ENCODE measurements around the gene ZNHIT2.
"Not testable (repeated sequence)": the region's sequence is repeated elsewhere in the genome, so short reads cannot be mapped to it uniquely, and the experiment has no call there.

ZNHIT2 gene

DNA sequence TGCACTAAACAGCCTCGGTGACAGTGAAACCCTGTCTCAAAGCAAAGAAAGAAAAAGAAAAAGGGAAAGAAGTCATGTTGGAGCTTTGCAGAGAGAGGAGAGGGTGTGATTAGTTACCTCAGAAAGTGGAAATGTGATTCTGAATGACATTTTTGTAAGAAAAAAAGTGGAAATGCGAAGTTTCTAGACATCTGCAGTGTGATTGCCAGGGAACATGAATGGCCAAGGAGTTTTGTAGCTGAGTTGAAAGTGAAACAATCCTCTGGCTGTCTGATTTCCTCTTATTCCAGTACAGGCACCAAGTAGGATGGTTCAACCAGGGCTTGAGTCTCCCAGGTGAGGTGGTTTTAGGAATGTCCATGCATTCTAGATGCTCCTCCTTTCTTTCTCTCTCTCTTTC is 34.6 kb upstream of the ZNHIT2 start:
- H3K9me3 ChIP-seq (replicated peaks in 1 of 11) = peaks cover 6 to 11% (median 8%) of the 10 kb centered on the region in 11 experiments
- H3K4me3 ChIP-seq = no peak overlapping the region
- no peak overlapping the region for H3K9ac ChIP-seq
- no peaks in the 10 kb centered on the region for H4K20me1 ChIP-seq
- H3K4me2 ChIP-seq = peak overlapping the region in 5 of 11 experiments; percentile 44 to 83 (median 72); a peak in 8 of 22 replicates
- no peak overlapping the region for H3K27ac ChIP-seq
- H3K27me3 ChIP-seq = no peaks in the 10 kb centered on the region
- TF ChIP-seq Cebpa-rat (IDR thresholded peaks at IDR 0.05) = no peak
- no peaks in the 10 kb centered on the region for H3K36me3 ChIP-seq
- H3K4me1 ChIP-seq = peaks cover 20 to 39% (median 30%) of the 10 kb centered on the region in 10 experiments; a peak in 18 of 20 replicates

DNA sequence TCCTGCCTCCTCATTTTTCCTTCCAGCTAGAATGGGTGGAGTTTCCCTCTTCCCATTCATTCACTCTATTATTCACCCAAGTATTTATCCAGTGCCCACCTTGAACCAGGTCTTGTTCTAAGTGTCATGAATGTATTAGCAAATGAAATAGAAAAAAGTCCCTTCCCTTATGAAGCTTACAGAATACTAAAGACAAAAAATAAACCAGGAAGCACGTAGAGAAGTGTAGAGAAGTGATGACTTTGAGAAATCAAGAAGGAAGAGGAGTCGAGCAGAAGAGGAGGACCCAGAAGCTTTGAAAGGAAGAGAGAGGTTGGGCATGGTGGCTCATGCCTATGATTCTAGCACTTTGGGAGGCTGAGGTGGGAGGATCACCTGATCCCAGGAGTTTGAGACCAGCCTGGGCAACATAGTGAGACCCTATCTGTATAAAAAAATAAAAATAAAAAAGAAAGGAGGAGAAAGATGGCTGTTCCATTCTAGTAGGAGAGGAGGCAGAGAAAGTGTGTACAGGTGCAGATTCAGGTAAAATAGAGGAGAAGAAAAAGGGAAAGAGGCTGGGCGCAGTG is 33.9 kb upstream of the ZNHIT2 start:
- H3K4me1 ChIP-seq = peaks cover 21 to 42% (median 31%) of the 10 kb centered on the region in 10 experiments
- peak overlapping the region in 1 of 11 experiments; percentile 34; a peak in 1 of 22 replicates for H3K9ac ChIP-seq
- peaks cover 13 to 18% (median 15%) of the 10 kb centered on the region in 11 experiments for H3K9me3 ChIP-seq (replicated peaks in 1 of 11)
- H3K27me3 ChIP-seq = no peaks in the 10 kb centered on the region
- H3K4me3 ChIP-seq = no peak overlapping the region
- no peaks in the 10 kb centered on the region for H4K20me1 ChIP-seq
- TF ChIP-seq Cebpa-rat (IDR thresholded peaks at IDR 0.05) = no peak
- peak overlapping the region in 3 of 11 experiments; percentile 39 to 57 (median 43); a peak in 4 of 22 replicates for H3K27ac ChIP-seq
- no peaks in the 10 kb centered on the region for H3K36me3 ChIP-seq
- peak overlapping the region in 9 of 11 experiments; percentile 16 to 83 (median 44); a peak in 14 of 22 replicates for H3K4me2 ChIP-seq

DNA sequence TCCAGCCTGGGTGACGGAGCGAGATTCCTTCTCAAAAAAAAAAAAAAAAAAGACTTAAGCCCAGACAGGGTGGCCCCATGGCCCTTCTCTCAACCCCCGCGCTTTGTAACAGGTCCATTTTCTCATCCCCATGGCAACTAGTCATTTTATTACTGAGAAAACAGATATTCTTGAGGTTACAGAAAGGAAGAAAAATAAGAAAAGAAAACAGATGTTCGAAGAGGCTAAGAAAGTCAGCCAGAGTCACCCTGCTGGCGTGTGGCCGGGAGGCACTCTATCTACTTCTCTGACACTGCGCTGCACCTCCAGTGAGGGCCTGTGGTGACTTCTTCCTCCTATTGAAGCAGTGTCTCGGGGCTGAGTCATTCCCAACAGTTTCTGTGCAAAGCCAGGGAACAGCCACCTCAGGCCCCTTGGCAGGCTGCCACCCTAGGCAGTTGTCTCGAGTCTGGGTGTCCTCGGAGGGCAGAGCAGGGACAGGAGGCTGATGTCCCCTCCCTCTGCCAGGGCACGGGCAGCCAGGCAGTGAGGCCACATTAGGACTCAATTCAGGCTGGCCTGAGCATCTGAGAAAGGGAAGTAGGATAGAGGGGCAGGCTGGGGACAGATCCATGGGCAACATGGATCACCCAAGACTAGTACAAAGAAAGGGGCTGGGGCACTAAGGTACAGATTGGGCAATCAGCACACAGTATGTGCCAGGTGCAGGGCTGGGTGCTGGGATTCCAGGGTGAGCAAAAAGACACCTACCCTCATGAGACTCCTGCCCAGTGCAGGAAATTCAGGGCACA is 33.2 kb upstream of the ZNHIT2 start:
- peaks cover 28 to 49% (median 34%) of the 10 kb centered on the region in 10 experiments for H3K4me1 ChIP-seq
- peak overlapping the region in 7 of 11 experiments; percentile 15 to 57 (median 39); a peak in 8 of 22 replicates for H3K27ac ChIP-seq
- peak overlapping the region in 10 of 11 experiments; percentile 15 to 83 (median 36); a peak in 16 of 22 replicates for H3K4me2 ChIP-seq
- H3K4me3 ChIP-seq = no peak overlapping the region
- H4K20me1 ChIP-seq = no peaks in the 10 kb centered on the region
- peaks cover 14 to 23% (median 19%) of the 10 kb centered on the region in 11 experiments for H3K9me3 ChIP-seq (replicated peaks in 1 of 11)
- no peak for TF ChIP-seq Cebpa-rat (IDR thresholded peaks at IDR 0.05)
- H3K36me3 ChIP-seq = no peaks in the 10 kb centered on the region
- H3K27me3 ChIP-seq = no peaks in the 10 kb centered on the region
- H3K9ac ChIP-seq = peak overlapping the region in 5 of 11 experiments; percentile 9 to 38 (median 16); a peak in 2 of 22 replicates

DNA sequence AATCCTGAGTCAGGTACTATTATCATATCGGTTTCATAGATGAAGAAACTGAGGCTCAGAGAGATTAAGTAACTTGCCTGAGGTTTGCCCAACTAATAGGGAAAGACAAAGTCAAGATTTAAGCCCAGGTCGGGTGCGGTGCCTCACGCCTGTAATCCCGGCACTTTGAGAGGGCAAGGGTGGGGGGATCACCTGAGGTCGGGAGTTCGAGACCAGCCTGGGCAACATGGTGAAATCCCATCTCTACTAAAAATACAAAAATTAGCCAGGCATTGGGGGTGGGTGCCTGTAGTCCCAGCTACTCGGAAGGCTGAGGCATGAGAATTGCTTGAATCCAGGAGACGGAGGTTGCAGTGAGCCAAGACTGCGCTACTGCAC is 32.6 kb upstream of the ZNHIT2 start:
- H3K27ac ChIP-seq = peak overlapping the region in 3 of 11 experiments; percentile 39 to 57 (median 43); a peak in 7 of 22 replicates
- peaks cover 31 to 52% (median 36%) of the 10 kb centered on the region in 10 experiments for H3K4me1 ChIP-seq
- peaks cover 14 to 23% (median 19%) of the 10 kb centered on the region in 11 experiments for H3K9me3 ChIP-seq (replicated peaks in 1 of 11)
- H3K4me3 ChIP-seq, H3K27me3 ChIP-seq, H4K20me1 ChIP-seq, H3K36me3 ChIP-seq: not testable (repeated sequence)
- peak overlapping the region in 7 of 11 experiments; percentile 15 to 83 (median 68); a peak in 10 of 22 replicates for H3K4me2 ChIP-seq
- peak overlapping the region in 3 of 11 experiments; percentile 9 to 34 (median 15); a peak in 1 of 22 replicates for H3K9ac ChIP-seq

DNA sequence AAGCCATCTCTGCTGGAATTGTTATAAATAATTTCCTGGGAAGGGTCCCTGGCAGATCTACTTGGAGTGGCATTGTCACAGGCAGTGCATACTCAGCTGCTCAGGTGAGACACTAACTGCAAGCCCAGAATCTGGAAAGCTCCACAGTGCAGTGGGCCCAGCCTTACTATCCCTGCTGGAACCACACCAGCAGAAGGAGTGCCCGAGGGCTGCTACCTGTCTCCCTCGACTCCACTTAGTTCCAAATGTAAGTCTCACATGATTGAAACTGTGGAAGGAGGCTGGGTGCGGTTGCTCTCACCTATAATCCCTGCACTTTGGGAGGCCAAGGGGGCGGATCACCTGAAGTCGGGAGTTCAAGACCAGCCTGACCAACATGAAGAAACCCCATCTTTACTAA is 31.2 kb upstream of the ZNHIT2 start:
- no peak for TF ChIP-seq Cebpa-rat (IDR thresholded peaks at IDR 0.05)
- Histone ChIP-seq H3K27ac (no peak overlapping the region), H3K4me3 (no peak overlapping the region), H4K20me1 (no peaks in the 10 kb centered on the region), H3K4me1 (peaks cover 31 to 55% (median 37%) of the 10 kb centered on the region in 10 experiments), H3K27me3 (no peaks in the 10 kb centered on the region), H3K9ac (no peak overlapping the region), H3K9me3 (replicated peaks in 1 of 11) (peaks cover 14 to 23% (median 19%) of the 10 kb centered on the region in 11 experiments), H3K36me3 (no peaks in the 10 kb centered on the region), H3K4me2 (peak overlapping the region in 5 of 11 experiments; percentile 3 to 34 (median 19); a peak in 5 of 22 replicates)

DNA sequence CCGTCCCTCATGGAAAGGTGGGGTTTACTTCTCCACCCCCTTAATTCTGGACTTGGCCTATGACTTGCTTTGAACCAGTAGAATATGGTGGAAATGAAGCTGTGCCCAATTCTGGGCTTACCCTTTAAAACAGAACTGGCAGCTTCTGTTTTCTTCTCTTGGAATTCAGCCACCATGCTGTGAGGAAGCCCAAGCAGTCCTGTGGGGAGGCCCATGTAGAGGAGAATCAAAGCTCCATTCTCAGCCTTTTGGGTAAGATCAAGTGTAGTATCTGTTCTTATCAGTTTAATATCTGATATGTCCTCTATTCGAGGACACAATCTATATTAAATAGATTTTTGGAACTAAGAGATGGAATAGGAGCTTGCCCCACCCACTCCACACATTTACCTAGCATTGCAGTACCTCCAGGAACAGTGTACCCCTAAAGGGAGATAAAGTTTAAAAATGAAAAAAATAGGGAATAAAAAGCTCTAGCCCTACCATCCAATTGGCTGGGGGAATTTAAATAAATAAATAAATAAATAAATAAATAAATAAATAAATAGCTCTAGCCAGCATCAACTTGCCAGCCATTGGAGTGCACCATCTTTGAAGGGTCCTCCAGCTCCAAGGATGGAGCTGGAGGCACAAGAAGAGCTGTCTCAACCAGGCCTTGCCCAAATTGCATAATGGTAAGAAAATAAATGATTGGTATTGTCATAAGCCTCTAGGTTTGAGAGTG is 30.0 kb upstream of the ZNHIT2 start:
- no peak overlapping the region for H3K9ac ChIP-seq
- H3K27me3 ChIP-seq = no peaks in the 10 kb centered on the region
- peaks cover 14 to 23% (median 19%) of the 10 kb centered on the region in 11 experiments for H3K9me3 ChIP-seq (replicated peaks in 1 of 11)
- H4K20me1 ChIP-seq = no peaks in the 10 kb centered on the region
- H3K27ac ChIP-seq = no peak overlapping the region
- H3K4me3 ChIP-seq = 0 out of 20 replicates have a peak overlapping the region, but pooled peaks of 1 of the 10 experiments have one; percentile 16
- no peak overlapping the region for H3K4me2 ChIP-seq
- no peak for TF ChIP-seq Cebpa-rat (IDR thresholded peaks at IDR 0.05)
- H3K4me1 ChIP-seq = peaks cover 26 to 63% (median 44%) of the 10 kb centered on the region in 10 experiments
- no peaks in the 10 kb centered on the region for H3K36me3 ChIP-seq

DNA sequence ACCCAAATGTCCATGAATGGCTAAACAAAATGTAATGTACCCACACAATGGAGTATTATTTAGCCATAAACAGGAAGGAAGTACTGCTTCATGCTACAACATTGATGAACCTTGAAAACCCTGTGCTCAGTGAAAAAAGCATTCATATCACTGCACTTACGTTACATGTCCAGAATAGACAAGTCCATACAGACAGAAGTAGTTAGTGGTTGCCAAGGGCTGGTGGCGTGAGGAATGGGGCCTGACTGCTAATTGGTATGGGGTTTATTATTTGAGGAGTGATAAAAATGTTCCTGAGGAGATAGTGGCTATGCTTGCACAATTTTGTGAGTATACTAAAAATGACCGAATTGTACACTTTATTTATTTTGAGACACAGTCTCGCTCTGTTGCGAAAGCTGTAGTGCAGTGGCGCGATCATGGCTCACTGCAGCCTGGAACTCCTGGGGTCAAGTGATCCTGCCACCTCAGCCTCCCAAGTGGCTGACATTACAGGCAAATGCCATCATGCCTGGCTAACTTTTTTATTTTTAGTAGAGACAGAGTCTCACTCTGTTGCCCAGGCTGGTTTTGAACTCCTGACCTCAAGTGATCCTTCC is 24.5 kb upstream of the ZNHIT2 start:
- peaks cover 6 to 12% (median 9%) of the 10 kb centered on the region in 11 experiments; a peak in 21 of 22 replicates for H3K9me3 ChIP-seq (replicated peaks in 1 of 11)
- H3K4me2 ChIP-seq = peak overlapping the region in 10 of 11 experiments; percentile 45 to 76 (median 62); a peak in 19 of 22 replicates
- peaks cover 0 to 58% (median 42%) of the 10 kb centered on the region in 10 experiments; a peak in 16 of 20 replicates for H3K4me1 ChIP-seq
- H3K27ac ChIP-seq = peak overlapping the region in 7 of 11 experiments; percentile 7 to 67 (median 25); a peak in 11 of 22 replicates
- no peaks in the 10 kb centered on the region for H3K36me3 ChIP-seq
- peak overlapping the region in 1 of 10 experiments; percentile 16; a peak in 1 of 20 replicates for H3K4me3 ChIP-seq
- peak in 6 of 11 experiments; percentile 12 to 80 (median 50); a peak in 7 of 22 replicates for TF ChIP-seq Cebpa-rat (IDR thresholded peaks at IDR 0.05)
- peak overlapping the region in 5 of 11 experiments; percentile 0 to 48 (median 16); a peak in 3 of 22 replicates for H3K9ac ChIP-seq
- H3K27me3 ChIP-seq = no peaks in the 10 kb centered on the region
- no peaks in the 10 kb centered on the region for H4K20me1 ChIP-seq

DNA sequence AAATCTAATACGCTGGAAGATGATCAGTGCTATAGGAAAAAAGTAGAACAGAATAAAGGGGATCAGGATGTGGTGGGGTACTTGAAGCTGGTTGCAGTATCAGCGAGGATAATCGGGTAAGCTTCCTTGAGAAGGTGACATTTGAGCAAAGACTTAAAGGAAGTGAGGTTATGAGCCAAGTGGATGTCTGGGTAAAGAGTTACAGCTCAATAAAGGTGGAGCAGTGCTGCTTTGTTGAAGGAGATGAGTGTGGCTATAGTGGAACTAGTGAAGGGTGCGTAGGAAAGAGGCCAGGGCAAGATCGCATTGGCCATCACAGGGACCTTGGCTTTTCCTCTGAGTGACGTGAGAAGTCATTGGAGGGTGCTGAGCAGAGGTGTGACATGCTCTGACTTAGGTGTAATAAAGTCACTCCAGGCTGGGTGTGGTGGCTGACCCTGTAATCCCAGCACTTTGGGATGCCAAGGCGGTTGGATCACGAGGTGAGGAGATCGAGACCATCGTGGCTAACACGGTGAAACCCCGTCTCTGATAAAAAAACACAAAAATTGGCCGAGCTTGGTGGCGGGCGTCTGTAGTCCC is 19.1 kb upstream of the ZNHIT2 start:
- no peak for TF ChIP-seq Cebpa-rat (IDR thresholded peaks at IDR 0.05)
- Histone ChIP-seq H3K4me2 (peak overlapping the region in 4 of 11 experiments; percentile 6 to 97 (median 92); a peak in 3 of 22 replicates), H3K4me1 (peaks cover 27 to 63% (median 42%) of the 10 kb centered on the region in 10 experiments), H3K36me3 (peaks cover 4 to 13% (median 7%) of the 10 kb centered on the region in 11 experiments; a peak in 19 of 22 replicates), H3K4me3 (no peak overlapping the region), H4K20me1 (peaks cover 10 to 27% (median 17%) of the 10 kb centered on the region in 11 experiments; a peak in 18 of 22 replicates), H3K27me3 (no peaks in the 10 kb centered on the region), H3K27ac (no peak overlapping the region), H3K9ac (peak overlapping the region in 1 of 11 experiments; percentile 96; a peak in 2 of 22 replicates), H3K9me3 (replicated peaks in 1 of 11) (no peaks in the 10 kb centered on the region)

Measured in BLaER1 treated with 17β-estradiol and CSF1 and Interleukin-3, amounts not matched to agents 10 nM and 100 nM (cell line).